CD4-positive, alpha-beta T cell treated with Interferon alpha-2 for 1 hour (primary cell): ENCODE data around the gene ZBTB7C.

Source experiments
- DNase-seq, 2 donors: peaks; one replicate each; pipeline ENCODE4 v3.0.0-alpha.2; 2020 to 2022

ZBTB7C gene

DNA sequence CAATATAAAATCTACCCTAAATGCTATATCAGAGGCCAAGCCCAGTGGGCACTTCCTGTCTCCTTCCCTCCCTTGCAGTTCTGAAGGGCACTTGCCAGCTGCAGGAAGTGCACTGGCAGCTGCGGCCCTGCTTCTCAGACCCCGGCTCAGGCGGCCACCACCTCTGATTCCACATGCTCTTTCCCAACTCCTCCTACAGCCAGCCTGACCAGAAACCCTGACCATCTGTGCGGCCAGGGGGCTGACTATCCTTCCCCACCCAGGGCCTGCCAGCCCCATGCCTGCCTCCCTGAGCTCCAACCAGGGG is 88.6 kb downstream of the ZBTB7C start:
- DNase-seq, result no peak

GRCh38 chr18:48319801-48320638 is 89.2 kb downstream of the ZBTB7C start:
- DNase-seq, result no peak

GRCh38 chr18:48318436-48318835 is 90.7 kb downstream of the ZBTB7C start:
- DNase-seq, result no peak

- no peak for DNase-seq
Observed at GRCh38 chr18:48317781-48318381, 91.3 kb downstream of the ZBTB7C start.

DNA sequence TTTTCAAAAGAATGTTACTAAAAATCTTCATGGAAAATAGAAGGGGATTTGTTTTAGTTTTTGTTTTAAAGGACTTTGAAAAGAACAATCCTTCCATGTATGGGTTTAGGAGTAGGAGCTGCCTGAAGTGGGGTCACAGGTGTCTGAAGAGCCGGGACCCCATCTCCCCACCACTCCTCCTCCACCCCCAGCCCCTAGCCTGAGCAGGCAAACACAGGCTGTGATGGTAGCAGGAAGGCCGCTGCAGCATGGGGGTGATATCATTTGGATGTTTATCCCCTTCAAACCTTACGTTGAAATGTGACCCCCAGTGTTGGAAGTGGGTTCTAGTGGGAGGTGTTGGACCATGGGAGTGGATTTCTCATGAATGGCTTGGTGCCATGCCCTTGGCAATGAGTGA is 93.0 kb downstream of the ZBTB7C start:
- DNase-seq, result no peak

- DNase-seq, result no peak
Observed at GRCh38 chr18:48314690-48315089, 94.5 kb downstream of the ZBTB7C start.

DNA sequence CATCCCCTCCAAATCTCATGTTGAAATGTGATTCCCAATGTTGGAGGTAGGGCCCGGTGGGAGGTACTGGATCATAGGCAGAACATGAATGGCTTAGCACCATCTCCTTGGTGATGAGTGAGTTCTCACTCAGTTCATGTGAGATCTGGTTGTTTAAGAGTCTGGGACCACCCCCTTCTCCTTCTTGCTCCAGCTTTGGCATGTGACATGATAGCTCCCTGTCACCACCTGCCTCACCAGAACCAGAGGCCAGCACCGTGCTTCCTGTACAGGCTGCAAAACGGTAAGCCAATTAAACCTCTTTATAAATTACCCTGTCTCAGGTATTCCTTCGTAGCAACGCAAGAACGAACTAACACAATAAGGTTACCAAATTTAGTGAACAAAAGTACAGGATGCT is 95.4 kb downstream of the ZBTB7C start:
- DNase-seq, result no peak

- no peak for DNase-seq
Observed at GRCh38 chr18:48312066-48312465, 97.1 kb downstream of the ZBTB7C start.

DNA sequence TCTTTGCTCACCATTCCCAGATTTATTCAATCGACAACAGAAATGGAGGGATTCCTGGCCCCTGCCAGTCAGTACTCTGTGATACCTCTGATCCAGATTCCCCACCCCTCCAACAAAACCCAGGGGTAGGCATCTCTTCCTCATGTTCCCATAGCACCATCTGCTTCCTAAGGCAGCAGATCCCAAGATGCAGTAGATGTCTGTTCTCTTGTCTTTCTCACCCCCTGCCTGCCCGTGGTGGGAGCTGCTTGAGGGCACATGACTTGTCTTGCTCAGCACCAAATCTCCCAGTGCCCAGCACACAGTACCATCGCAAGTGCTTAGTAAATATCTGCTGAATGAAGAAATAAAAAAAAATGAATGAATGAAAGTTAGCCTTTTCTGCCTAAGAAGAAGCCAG is 98.2 kb downstream of the ZBTB7C start:
- no peak for DNase-seq

DNA sequence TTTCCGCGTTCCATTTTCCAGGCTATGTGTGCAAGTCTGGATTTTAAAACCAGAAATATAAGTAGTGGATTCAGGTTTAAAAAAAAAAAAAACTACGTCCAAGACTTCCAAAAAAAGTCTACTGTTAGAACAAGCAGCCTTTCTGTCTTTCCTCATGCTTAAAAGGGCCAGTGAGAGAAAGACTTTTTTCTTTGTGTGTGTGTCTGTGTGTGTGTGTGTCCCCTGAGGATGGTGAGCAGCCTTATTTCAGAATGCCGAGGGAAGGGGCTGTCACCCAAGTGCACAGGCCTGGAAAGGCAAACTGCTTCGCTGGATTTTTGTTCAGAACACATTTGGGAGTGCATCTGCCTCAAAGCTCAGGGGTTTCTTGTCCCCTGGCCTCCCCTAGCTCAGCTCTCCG is 98.8 kb downstream of the ZBTB7C start:
- no peak for DNase-seq

DNA sequence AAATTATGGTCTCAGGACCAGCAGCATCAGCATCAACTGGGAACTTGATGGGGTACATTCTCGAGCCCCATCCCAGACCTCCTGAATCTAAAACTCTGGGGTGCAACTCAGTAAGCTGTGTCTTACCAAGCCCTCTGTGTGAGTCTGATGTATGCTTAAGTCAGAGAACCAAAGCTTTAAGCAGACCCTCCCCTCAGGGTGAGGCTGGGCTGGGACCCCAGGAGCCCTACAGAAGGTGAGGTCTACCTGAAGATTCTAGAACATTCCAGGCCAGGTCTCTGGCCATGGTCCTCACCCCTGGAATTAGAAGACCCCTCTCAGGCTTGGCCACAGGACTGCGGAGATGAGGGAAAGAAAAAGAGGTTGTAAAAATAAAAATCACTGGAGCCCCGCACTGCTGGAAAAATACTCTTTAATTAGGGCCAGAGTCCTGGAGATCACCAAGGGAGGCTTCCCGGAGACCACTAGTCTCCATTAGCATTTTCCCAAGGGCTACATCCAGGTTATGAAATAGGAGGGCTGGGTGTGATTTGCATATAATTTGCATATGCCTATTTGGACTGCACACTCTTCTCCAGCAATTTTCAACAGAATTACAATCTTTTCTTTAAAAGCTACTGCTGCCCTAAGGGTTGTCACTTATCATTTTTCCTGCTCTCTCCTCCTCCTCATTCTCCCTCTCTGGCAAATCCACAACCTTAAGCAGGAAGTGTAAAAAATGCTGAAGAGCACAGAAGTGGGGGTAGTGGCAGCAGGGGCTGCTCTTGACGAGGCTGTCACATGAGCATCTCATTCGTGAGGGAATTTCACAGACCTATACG is 100.2 kb downstream of the ZBTB7C start:
- DNase-seq, result no peak

DNA sequence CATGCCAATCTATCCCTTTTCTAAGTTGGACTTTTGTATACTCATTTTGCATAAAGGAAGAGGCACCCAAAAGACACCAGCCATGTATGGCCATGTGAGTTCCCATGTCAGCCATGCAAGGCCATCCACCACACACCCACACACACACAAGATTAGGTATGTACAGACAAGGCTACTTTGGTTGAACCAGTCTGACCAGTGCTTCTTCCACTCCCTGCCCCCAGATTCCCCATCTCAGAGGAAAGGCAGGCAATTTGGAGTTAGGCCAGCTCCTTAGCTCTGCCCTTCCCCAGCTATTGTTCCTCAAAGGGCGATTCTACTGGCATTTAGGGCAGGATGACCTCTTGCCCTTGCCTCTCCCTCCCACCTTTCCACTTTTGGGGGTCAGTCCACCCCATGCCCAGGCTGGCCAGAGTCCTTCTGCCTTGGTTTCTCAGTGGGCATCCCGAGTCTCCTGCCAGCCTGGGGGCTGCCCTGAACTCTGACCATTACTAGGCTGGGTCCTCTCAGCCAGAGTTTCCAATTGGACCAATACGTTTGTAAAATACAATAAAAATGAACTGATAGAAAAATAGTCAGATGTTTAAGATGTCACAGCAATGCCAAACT is 101.1 kb downstream of the ZBTB7C start:
- no peak for DNase-seq

DNA sequence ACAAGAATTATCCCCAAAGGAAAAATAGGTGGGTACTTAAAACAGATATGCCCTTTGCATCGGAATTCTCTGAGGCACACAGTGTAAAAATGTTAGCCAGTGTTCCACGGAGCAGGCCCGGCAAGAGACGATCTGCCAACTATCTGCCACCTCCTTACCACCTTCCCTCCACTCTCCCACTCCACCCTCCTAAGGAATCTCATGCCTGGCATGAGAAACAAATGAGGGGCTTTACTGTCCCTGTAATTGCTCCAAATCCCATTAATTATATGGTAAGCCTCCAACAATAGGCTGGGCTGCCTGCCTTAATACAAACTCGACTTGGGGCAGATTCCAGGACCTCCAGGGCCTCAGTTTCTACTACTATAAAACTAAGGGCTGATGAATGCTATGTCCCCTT is 102.3 kb downstream of the ZBTB7C start:
- DNase-seq, result no peak

- no peak for DNase-seq
Observed at GRCh38 chr18:48304906-48305693, 104.1 kb downstream of the ZBTB7C start.

GRCh38 chr18:48303883-48304282 is 105.3 kb downstream of the ZBTB7C start:
- DNase-seq, result no peak

- no peak for DNase-seq
Observed at GRCh38 chr18:48302736-48303135, 106.4 kb downstream of the ZBTB7C start.

DNA sequence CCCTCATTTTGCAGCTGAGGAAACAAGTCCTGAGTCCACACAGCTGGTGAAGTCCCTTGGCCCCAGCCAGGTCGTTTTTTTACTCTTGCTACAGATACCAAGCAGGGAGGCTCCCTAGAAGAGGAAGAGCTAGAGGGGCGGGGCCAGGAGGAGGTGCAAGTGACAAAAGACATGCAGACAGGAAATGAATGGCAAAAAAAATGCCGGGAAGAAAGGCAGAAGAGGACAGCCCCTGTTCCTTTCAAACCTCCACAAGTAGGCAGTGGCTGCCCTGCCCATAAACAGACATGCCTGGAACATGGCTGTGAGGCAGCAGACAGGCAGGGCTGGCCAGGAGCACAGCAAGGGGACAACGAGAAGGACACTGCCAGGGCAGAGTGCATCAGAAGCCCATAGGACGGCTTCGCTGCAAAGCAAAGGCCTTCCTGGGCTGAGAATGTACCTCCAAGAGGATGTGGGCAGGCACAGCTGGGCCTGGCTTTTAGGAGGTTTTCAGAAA is 108.7 kb downstream of the ZBTB7C start:
- peak in 1 of 2 donors; percentile 11 for DNase-seq

GRCh38 chr18:48297139-48297538 is 112.0 kb downstream of the ZBTB7C start:
- DNase-seq, result no peak

DNA sequence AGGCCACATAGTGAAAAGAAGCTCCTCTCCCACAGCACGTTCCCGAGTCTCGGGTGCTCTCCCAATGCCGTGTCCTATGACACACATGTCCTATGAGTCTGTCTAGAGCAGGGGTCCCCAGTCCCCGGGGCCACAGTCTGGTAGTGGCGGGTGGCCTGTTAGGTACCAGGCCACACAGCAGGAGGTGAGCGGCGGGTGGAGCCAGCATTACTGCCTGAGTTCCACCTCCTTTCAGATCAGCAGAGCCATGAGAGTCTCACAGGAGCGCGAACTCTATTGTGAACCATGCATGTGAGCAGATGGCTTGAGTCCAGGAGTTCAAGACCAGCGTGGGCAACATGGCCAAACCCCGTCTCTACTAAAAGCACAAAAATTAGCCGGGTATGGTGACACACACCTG is 112.6 kb downstream of the ZBTB7C start:
- DNase-seq, result no peak

DNA sequence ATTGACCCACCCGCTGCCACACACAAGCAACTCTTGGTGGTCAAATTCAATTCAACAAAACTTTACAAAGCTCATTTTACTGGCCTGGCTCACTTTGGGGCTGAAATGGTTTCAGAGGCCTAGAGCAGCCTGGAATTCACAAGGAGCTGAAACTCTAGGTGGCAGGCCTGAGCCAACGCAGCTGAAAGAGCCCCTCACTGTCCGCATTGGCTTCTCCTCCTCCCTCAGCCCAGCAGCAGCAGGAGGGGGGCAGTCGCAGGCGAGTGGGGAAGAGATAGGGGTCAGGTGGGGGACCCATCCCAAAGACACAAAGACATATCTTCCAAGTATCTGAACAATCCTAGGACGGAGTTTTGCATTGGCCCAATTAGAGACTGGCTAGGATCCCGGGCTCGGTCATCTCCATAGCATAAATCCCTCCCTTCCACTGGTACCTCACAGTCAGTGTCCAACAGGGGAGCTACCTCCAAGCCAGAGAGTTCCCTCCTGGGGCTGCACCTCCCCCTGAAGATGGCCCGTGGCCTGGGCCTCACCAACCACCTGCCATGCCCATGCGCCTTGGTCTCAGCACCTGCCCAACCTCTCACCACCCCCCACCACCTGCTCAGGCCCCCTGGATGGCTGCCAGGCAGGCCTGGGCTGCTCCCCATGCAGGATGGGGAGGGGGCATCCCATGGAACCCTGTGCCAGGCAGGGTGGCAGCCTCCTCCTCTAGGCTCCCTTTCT is 113.4 kb downstream of the ZBTB7C start:
- DNase-seq, result no peak

GRCh38 chr18:48294899-48295585 is 114.1 kb downstream of the ZBTB7C start:
- no peak for DNase-seq
